Adrenal gland (tissue), 5 donors: ENCODE data around the gene GPHB5.

ENCODE experiments used
- CTCF ChIP-seq, 6 experiments: fragments of 450-650 bp in 4 of 6; fragments of 200-600 bp in 2 of 6; sonication (generic) in 1 of 6; IDR thresholded peaks; 1 replicate in 5 of 6; 2 replicates in 1 of 6; pipeline versions ENCODE4 v1.5.1 to v1.8.0; 2016 to 2021; ENCODE audit warnings: antibody characterized with exemption in 6 of 6, mild to moderate bottlenecking in 2 of 6, moderate library complexity in 1 of 6
- POLR2A ChIP-seq, 2 donors: fragments of 450-650 bp; IDR thresholded peaks; one replicate each; pipeline ENCODE4 v1.6.1; 2017; ENCODE audit warnings: antibody characterized with exemption in 2 of 2, mild to moderate bottlenecking in 2 of 2, moderate library complexity in 1 of 2
- donor health status: DM: no; HTN: no; CAD: no.

GRCh38 chr14:63277591-63278183, 41.0 kb downstream of the GPHB5 start:
- no peak for TF ChIP-seq CTCF (IDR thresholded peaks at IDR 0.05)
- TF ChIP-seq POLR2A (IDR thresholded peaks at IDR 0.05) = no peak
